ENCODE measurements around the gene MYLK.

Gene MYLK

DNA sequence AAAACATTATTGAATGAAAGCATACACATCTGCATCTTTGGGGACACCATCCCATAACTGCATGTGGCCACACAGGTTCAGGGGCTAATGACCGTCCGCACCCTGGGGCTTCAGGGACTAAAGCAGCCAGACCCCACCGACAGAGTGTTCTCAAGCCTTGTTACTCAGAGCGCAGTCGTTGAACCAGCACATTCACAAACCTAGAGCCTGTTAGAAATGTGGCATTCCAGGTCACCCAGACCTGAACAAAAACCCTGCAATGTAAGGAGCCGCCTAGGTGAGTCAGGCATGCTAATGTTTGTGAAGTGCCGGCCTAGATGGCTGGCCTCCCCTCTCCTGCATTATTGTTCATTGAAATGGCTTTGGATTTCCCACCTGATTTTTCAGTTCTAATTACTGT is 247.0 kb downstream of the MYLK start:
- no peak for DNase-seq

- DNase-seq = no peak
Measured at GRCh38 chr3:123636431-123636841, 247.7 kb downstream of the MYLK start.

DNA sequence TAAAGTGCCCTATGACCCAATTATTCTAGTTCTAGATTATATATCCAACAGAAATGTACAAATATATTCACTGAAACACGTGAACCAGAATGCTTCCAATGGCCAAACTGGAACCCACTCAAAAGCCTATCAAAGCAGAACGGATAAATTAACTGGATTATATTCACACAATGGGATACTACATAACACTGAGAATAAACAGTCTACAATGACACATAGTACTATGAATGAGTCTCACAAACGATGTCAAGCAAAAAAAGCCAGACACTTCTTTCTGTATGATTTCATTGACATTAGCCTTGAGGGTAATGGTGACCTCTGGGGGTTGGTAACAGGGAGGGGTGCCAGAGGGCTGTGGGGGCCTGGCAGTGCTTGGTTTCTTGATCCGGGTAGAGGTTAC is 248.4 kb downstream of the MYLK start:
- no peak for DNase-seq

- no peak for DNase-seq
Measured at GRCh38 chr3:123635217-123635616, 248.9 kb downstream of the MYLK start.

DNA sequence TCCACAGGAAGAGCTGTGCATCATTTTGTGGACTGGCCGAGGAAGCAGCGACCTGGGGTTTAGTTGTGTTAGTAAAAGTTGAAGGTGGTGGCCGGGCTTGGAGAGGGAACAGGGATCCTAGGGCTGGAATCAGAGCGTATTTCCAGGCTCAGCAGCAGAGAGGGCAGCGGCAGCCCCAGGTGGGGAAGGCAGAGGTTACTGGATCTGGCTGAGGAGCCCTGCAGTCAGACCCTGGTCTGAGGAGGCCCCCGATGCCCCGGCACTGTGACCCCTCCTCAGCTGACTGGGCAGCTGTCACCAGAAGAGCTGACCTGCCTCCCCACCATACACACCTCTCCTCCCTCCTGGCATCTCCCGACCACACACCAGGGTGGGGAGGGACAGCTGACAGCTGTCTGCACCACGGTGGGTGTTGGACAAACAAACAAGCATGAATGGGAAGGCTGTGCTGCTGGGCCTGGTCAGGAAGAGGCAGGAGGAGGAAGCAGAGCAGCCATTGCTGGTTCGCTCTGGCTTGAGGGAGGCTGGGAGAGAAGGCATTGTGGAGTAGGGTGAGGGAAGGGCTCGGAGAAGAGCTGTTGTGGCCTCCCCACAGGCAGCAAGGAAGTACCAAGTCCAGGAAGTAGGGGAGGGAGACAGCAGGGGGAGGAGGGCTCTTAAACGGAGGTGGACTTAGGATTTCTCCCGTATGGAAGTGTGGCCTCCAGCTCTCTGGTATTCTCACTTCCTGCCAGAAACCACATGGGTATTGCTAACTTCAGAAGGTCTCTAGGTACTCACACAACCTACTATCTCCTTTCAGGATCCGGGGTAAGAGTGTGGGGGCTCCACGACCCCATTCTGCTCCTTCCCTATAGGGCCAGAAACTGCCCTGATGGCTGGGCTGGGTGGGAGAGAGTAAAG is 249.7 kb downstream of the MYLK start:
- no peak for DNase-seq

- no peak for DNase-seq
Measured at GRCh38 chr3:123633530-123633929, 250.6 kb downstream of the MYLK start.

GRCh38 chr3:123632161-123632655 is 251.9 kb downstream of the MYLK start:
- DNase-seq = no peak

- DNase-seq = no peak
Measured at GRCh38 chr3:123629747-123630047, 254.4 kb downstream of the MYLK start.

DNA sequence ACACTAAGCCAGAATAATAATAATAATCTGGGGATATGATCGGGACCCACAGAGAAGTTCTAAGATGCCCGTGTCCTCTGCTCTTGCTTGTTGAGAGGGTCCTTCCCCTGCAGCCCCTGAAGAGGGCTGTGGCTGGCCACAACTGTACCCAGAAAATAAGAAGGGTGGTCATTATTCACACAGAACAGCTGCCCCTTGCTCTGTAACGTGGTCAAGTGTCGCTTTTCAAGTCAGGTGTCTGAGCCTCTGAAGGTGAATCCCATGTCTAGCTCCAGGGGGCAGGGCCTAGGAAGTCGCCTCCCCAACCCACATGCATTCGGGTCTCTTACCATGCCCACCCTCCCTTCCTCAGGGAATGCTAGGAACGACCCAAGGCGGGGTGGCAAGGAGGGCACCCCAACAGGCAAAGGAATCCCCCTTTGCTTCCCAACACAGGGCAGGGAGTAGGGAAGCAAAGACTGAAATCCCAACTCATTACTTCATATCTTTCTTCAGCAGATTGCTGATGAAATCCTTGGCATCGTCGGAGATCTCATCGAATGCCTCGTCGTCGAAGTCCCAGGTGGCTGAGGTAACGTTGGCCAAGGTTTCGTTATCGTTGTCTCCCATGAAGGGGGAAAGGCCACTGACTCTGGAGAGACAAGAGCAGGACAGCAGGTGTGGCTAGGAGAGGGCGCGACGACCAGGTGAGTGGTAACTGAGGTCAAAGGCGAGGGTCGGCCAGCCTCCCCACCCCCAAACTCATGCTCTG is 255.0 kb downstream of the MYLK start:
- DNase-seq = no peak

GRCh38 chr3:123627673-123628670 is 256.2 kb downstream of the MYLK start:
- DNase-seq = no peak

GRCh38 chr3:123626881-123627280 is 257.3 kb downstream of the MYLK start:
- no peak for DNase-seq

DNA sequence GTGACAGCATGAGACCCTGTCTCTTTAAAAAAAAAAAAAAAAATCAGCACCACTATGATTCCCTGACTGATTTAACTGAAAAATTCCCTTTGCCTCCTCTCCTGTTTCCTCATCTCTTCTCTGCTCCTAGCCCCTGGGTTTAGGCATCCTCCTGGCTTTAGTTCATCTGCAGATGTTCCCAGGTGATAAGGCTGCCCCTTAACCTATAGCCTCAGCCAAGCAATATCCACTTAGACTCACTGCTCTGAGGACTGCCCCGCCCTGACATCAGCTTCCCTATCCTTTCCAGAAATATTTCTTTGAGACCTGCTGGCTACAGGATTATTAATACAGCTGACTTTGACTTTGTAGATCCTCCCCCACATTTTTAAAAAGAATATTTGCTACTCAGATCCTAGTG is 259.8 kb downstream of the MYLK start:
- no peak for DNase-seq

GRCh38 chr3:123623346-123623880 is 260.7 kb downstream of the MYLK start:
- DNase-seq = no peak

- DNase-seq = no peak
Measured at GRCh38 chr3:123622766-123623165, 261.4 kb downstream of the MYLK start.

GRCh38 chr3:123621850-123622189 is 262.3 kb downstream of the MYLK start:
- no peak for DNase-seq

DNA sequence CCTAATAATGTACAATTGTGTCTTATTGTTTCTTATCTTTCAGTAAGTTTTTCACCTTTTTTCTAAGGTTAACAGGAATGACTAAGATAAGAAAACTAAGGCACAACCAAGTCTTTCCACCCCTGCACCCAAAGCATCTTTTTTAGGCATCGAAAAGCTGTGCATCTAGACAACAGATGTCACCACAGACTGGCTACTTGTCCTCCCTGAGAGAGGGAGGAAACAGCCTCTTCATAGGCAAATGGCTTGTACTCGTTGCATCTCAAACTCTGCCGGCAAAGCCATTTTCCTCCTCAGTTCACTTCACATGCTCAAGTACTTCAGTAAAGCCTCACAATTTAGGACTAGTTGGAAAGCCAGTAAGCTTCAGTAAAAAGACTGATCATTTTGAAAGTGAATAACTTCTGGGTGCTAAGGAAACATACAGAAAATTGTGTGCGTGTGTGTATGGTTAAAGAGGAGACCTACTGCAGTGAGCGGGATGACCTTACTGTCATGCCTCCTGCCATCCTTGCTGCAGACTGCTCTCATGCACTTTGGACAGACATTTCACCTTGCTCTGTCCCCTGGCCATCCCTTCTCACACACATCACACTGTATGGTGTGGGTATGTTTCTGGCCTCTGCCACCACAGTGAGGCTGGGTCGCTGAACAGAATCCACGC is 262.8 kb downstream of the MYLK start:
- no peak for DNase-seq

GRCh38 chr3:123620343-123620742 is 263.8 kb downstream of the MYLK start:
- DNase-seq = no peak

- no peak for DNase-seq
Measured at GRCh38 chr3:123618768-123619484, 265.2 kb downstream of the MYLK start.

DNA sequence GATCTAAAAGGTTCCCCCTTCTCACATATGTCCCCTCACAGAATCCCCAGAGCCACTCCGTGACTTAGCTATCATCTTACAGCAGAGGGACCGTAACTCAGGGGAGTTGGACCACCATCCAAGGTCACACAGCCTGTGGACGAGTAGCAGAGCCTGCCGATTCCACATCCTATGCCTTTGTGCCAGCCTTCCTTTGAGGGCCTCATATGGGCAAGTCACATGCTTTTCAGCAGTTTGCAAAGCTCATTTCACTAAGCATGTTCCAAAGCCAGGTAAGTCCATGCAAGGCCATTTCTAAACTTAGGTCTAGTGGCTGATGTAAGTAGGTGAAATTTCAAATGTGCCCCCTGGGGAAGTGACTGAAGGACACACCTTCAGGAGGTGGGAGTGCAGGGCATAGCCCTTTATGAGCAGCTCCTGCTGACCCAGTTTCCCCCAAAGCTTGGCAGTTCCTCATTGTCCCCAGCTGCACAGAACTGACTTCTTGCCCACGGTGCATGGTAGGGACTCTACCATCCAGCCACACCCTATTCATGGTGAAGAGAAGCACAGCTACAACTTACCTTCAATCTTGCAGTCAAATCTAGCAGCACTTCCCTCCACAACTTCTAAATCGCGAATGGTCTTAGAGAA is 265.9 kb downstream of the MYLK start:
- no peak for DNase-seq

- DNase-seq = no peak
Measured at GRCh38 chr3:123616593-123616992, 267.5 kb downstream of the MYLK start.

DNA sequence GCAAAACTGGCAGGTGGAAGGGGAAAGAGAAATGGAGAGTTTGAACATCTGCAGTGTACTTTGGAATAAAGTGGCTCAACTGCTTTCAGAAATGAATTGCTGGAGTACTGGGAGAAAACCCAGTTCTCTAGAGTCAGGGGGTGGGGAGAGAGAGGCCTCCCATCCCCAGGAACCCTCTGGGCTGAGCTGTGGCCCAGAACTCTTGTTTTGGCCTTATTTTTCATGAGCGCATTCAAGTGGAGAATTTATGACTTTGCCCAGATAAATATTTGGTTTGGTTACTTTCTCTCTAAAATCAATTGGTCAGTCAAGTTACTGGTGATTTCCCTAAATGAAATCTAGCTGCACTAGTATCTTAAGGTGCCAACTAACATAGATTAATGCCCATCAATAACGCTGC is 270.6 kb downstream of the MYLK start:
- DNase-seq = no peak

All from activated CD4-positive, alpha-beta T cell treated with anti-CD3 and anti-CD28 coated beads, Interleukin-10, Interleukin-2, amounts not matched to agents 100 ng/mL and 50 ng/mL, durations not matched to agents 16 hours and 8 hours (primary cell).